Retinal pigment epithelial cell (primary cell): ENCODE data around the gene HS6ST3.

ENCODE experiments used
- DNase-seq: peaks from one replicate; pipeline ENCODE4 v3.0.0-alpha.2; 2010; ENCODE audit warnings: low read depth
- H3K4me3 ChIP-seq: 2 replicates; pipeline ENCODE4 v1.5.1; 2011; ENCODE audit warnings: mild to moderate bottlenecking, low read length, control low read depth, moderate library complexity
- CTCF ChIP-seq: conservative IDR thresholded peaks from 2 replicates; pipeline ENCODE4 v1.5.1; 2011; ENCODE audit warnings: low read depth, low read length, control low read depth, inconsistent platforms

Gene HS6ST3

GRCh38 chr13:96848286-96848685 lies 758.4 kb downstream of the HS6ST3 start:
- TF ChIP-seq CTCF = no peak

GRCh38 chr13:96849091-96849490 lies 759.2 kb downstream of the HS6ST3 start:
- no peak for TF ChIP-seq CTCF
- no peak overlapping the region for H3K4me3 ChIP-seq
- no peak for DNase-seq

More at GRCh38 chr13:96848286-96848685, 758.4 kb downstream of the HS6ST3 start:
- H3K4me3 ChIP-seq = no peak overlapping the region
- no peak for DNase-seq

- no peak for TF ChIP-seq CTCF
- no peak for DNase-seq
- H3K4me3 ChIP-seq = no peak overlapping the region
Observed at GRCh38 chr13:96850538-96851145, 760.7 kb downstream of the HS6ST3 start.

- H3K4me3 ChIP-seq = no peak overlapping the region
- no peak for TF ChIP-seq CTCF
- DNase-seq = no peak
Observed at GRCh38 chr13:96851856-96852445, 762.0 kb downstream of the HS6ST3 start.

- no peak overlapping the region for H3K4me3 ChIP-seq
- DNase-seq = no peak
- no peak for TF ChIP-seq CTCF
Observed at GRCh38 chr13:96858133-96858826, 768.4 kb downstream of the HS6ST3 start.

- no peak overlapping the region for H3K4me3 ChIP-seq
- no peak for TF ChIP-seq CTCF
- no peak for DNase-seq
Observed at GRCh38 chr13:96860882-96861281, 771.0 kb downstream of the HS6ST3 start.

- no peak for DNase-seq
- no peak overlapping the region for H3K4me3 ChIP-seq
- TF ChIP-seq CTCF = no peak
Observed at GRCh38 chr13:96862093-96862492, 772.2 kb downstream of the HS6ST3 start.
